HG03025 (cell line): ENCODE results near the gene AGPAT2.

Source experiments
- ATAC-seq: cut with Tn5 transposase; IDR thresholded peaks from one replicate; pipeline ENCODE4 v1.9.1; 2021; ENCODE audit warnings: mild to moderate bottlenecking, moderate library complexity; ENCODE audit not compliant: unreplicated experiment, low FRiP score

AGPAT2 gene

GRCh38 chr9:136686794-136687711 is at the start of gene AGPAT2:
Gene AGPAT2 (minus strand): TSS chr9:136687457. CDS start chr9:136687357, 100 bp downstream.
- ATAC-seq: no peak

- ATAC-seq: no peak
These were observed 48.7 kb upstream of the AGPAT2 start for GRCh38 chr9:136735812-136736480.

GRCh38 chr9:136734837-136735496 is 47.7 kb upstream of the AGPAT2 start:
- ATAC-seq: no peak

- ATAC-seq: no peak
These were observed 46.4 kb upstream of the AGPAT2 start for GRCh38 chr9:136733611-136734010.

- ATAC-seq: no peak
These were observed 45.4 kb upstream of the AGPAT2 start for GRCh38 chr9:136732444-136733178.

- ATAC-seq: no peak
These were observed 42.7 kb upstream of the AGPAT2 start for GRCh38 chr9:136729926-136730325.

- no peak for ATAC-seq
These were observed 41.9 kb upstream of the AGPAT2 start for GRCh38 chr9:136729144-136729543.

- ATAC-seq: peak; percentile 22
These were observed 41.4 kb upstream of the AGPAT2 start for GRCh38 chr9:136728548-136729123.

- peak; percentile 45 for ATAC-seq
These were observed 40.9 kb upstream of the AGPAT2 start for GRCh38 chr9:136728080-136728547.

GRCh38 chr9:136726631-136727191 is 39.5 kb upstream of the AGPAT2 start:
- no peak for ATAC-seq

- ATAC-seq: no peak
These were observed 38.9 kb upstream of the AGPAT2 start for GRCh38 chr9:136726118-136726517.

- ATAC-seq: no peak
These were observed 38.4 kb upstream of the AGPAT2 start for GRCh38 chr9:136725612-136726011.

- no peak for ATAC-seq
These were observed 37.5 kb upstream of the AGPAT2 start for GRCh38 chr9:136724772-136725171.

- ATAC-seq: no peak
These were observed 36.7 kb upstream of the AGPAT2 start for GRCh38 chr9:136723989-136724388.

GRCh38 chr9:136723362-136723976 is 36.2 kb upstream of the AGPAT2 start:
- ATAC-seq: no peak

GRCh38 chr9:136722969-136723356 is 35.7 kb upstream of the AGPAT2 start:
- no peak for ATAC-seq

GRCh38 chr9:136722093-136722968 is 35.1 kb upstream of the AGPAT2 start:
- ATAC-seq: no peak

GRCh38 chr9:136721339-136722092 is 34.3 kb upstream of the AGPAT2 start:
- no peak for ATAC-seq
